WTC11 (cell line): ENCODE results near the gene ADAM30. TPM values are rescaled to one million over a fixed set of nuclear protein-coding genes. Genes with fewer than 3 reads are reported as not detected.

Experiments used
- ATAC-seq: fragments of 200-7000 bp; cut with Tn5 transposase; 2 replicates; pipeline ENCODE4 v1.10.0; 2021; ENCODE audit warnings: mild to moderate bottlenecking, moderate library complexity
- CTCF ChIA-PET: fragments of 300-600 bp; sonication (Branson Sonifier 250); formaldehyde crosslinking; loops from one replicate; lab custom pipeline; 2021; ENCODE audit warnings: antibody characterized with exemption; lab: Charles Lee
- POLR2A ChIA-PET: fragments of 350-600 bp; sonication (Branson Sonifier 250); formaldehyde crosslinking; loops from one replicate; lab custom pipeline; 2021; ENCODE audit warnings: antibody characterized with exemption; lab: Charles Lee
- DNase-seq: peaks from one replicate; pipeline ENCODE4 v3.0.0; 2021; ENCODE audit warnings: low spot score
- H3K27ac Mint-ChIP-seq: 2 replicates; pipeline ENCODE4 v1.8.0; 2021; ENCODE audit warnings: mixed read lengths
- H3K27me3 Mint-ChIP-seq: 2 replicates; pipeline ENCODE4 v1.8.0; 2021; ENCODE audit warnings: low read depth, mild to moderate bottlenecking, moderate library complexity, mixed read lengths
- H3K36me3 Mint-ChIP-seq: 2 replicates; pipeline ENCODE4 v1.8.0; 2021; ENCODE audit warnings: mixed read lengths
- H3K4me1 Mint-ChIP-seq: 2 replicates; pipeline ENCODE4 v1.8.0; 2022; ENCODE audit warnings: mixed read lengths
- H3K4me3 Mint-ChIP-seq: 2 replicates; pipeline ENCODE4 v1.8.0; 2021; ENCODE audit warnings: mild to moderate bottlenecking, moderate library complexity, mixed read lengths
- H3K9me3 Mint-ChIP-seq: 2 replicates; pipeline ENCODE4 v1.8.0; 2021; ENCODE audit warnings: mixed read lengths
- ATF1 ChIP-seq: sonication (generic); formaldehyde crosslinking; IDR thresholded peaks from 2 replicates; pipeline ENCODE4 v1.8.1; 2023; ENCODE audit warnings: mild to moderate bottlenecking, moderate library complexity, missing genetic modification reagents
- CBFB ChIP-seq: sonication (generic); formaldehyde crosslinking; IDR thresholded peaks from 2 replicates; pipeline ENCODE4 v1.8.1; 2022; ENCODE audit warnings: mild to moderate bottlenecking, low read depth, missing genetic modification reagents
- CREM ChIP-seq: sonication (generic); formaldehyde crosslinking; IDR thresholded peaks from 2 replicates; pipeline ENCODE4 v1.8.1; 2022; ENCODE audit warnings: mild to moderate bottlenecking, missing genetic modification reagents, moderate library complexity
- E2F4 ChIP-seq: sonication (generic); formaldehyde crosslinking; IDR thresholded peaks from 2 replicates; pipeline ENCODE4 v1.8.1; 2022; ENCODE audit warnings: low read depth, mild to moderate bottlenecking, moderate library complexity, missing genetic modification reagents, borderline replicate concordance
- GRHL2 ChIP-seq: fragments of 250-450 bp; sonication (Bioruptor Pico); IDR thresholded peaks from 2 replicates; pipeline ENCODE4 v1.8.0; 2022; ENCODE audit warnings: mild to moderate bottlenecking, moderate library complexity; ENCODE audit not compliant: insufficient replicate concordance, severe bottlenecking
- JAZF1 ChIP-seq: fragments of 250-450 bp; sonication (Bioruptor Pico); IDR thresholded peaks from 2 replicates; pipeline ENCODE4 v1.9.0; 2021; ENCODE audit warnings: moderate library complexity, mild to moderate bottlenecking, inconsistent platforms
- MLX ChIP-seq: sonication (generic); formaldehyde crosslinking; IDR thresholded peaks from 2 replicates; pipeline ENCODE4 v1.8.1; 2023; ENCODE audit warnings: mild to moderate bottlenecking, missing genetic modification reagents, moderate library complexity
- NFATC4 ChIP-seq: fragments of 250-450 bp; sonication (Bioruptor Pico); IDR thresholded peaks from 2 replicates; pipeline ENCODE4 v1.9.0; 2021; ENCODE audit warnings: mild to moderate bottlenecking
- NFYB ChIP-seq: sonication (generic); formaldehyde crosslinking; conservative IDR thresholded peaks from 2 replicates; pipeline ENCODE4 v1.8.0; 2022; ENCODE audit warnings: low read depth, missing genetic modification reagents
- NR1H2 ChIP-seq: sonication (generic); formaldehyde crosslinking; IDR thresholded peaks from 2 replicates; pipeline ENCODE4 v1.9.0; 2021; ENCODE audit warnings: mild to moderate bottlenecking, moderate library complexity, missing genetic modification reagents
- PREB ChIP-seq: sonication (generic); formaldehyde crosslinking; IDR thresholded peaks from 2 replicates; pipeline ENCODE4 v1.8.1; 2022; ENCODE audit warnings: mild to moderate bottlenecking, missing genetic modification reagents, moderate library complexity, borderline replicate concordance
- TCF7 ChIP-seq: sonication (generic); formaldehyde crosslinking; IDR thresholded peaks from 2 replicates; pipeline ENCODE4 v1.8.0; 2022; ENCODE audit warnings: mild to moderate bottlenecking, low read depth, missing genetic modification reagents, moderate library complexity
- TEAD4 ChIP-seq: sonication (generic); formaldehyde crosslinking; IDR thresholded peaks from 2 replicates; pipeline ENCODE4 v1.8.0; 2022; ENCODE audit warnings: mild to moderate bottlenecking, missing genetic modification reagents
- ZBTB21 ChIP-seq: sonication (generic); formaldehyde crosslinking; IDR thresholded peaks from 2 replicates; pipeline ENCODE4 v1.8.1; 2023; ENCODE audit warnings: mild to moderate bottlenecking, missing genetic modification reagents, borderline replicate concordance
- ZNF232 ChIP-seq: sonication (generic); formaldehyde crosslinking; IDR thresholded peaks from 2 replicates; pipeline ENCODE4 v1.8.0; 2022; ENCODE audit warnings: mild to moderate bottlenecking, missing genetic modification reagents
- ZNF263 ChIP-seq: sonication (generic); formaldehyde crosslinking; IDR thresholded peaks from 2 replicates; pipeline ENCODE4 v1.8.1; 2022; ENCODE audit warnings: low read depth, mild to moderate bottlenecking, moderate library complexity, missing genetic modification reagents
- ZNF396 ChIP-seq: fragments of 250-450 bp; sonication (Bioruptor Pico); IDR thresholded peaks from 2 replicates; pipeline ENCODE4 v1.8.0; 2021; ENCODE audit warnings: mild to moderate bottlenecking, moderate library complexity, borderline replicate concordance
- ZNF423 ChIP-seq: fragments of 250-450 bp; sonication (Bioruptor Pico); IDR thresholded peaks from 2 replicates; pipeline ENCODE4 v2.1.2; 2022; ENCODE audit warnings: mild to moderate bottlenecking, moderate library complexity
- total RNA-seq: library from RNA; stranded (reverse); gene quantifications from 3 replicates; pipeline ENCODE4 v1.2.3, GENCODE V29; 2021
- TF ChIP-seq, protein P1 (sequence below): fragments of 250-450 bp; sonication (Bioruptor Pico); conservative IDR thresholded peaks from 2 replicates; pipeline ENCODE4 v1.9.0; 2021; ENCODE audit warnings: mild to moderate bottlenecking
- TF ChIP-seq, protein P2 (sequence below): sonication (generic); formaldehyde crosslinking; IDR thresholded peaks from 2 replicates; pipeline ENCODE4 v1.8.0; 2022; ENCODE audit warnings: mild to moderate bottlenecking, missing genetic modification reagents
- TF ChIP-seq, protein P3 (sequence below): sonication (generic); formaldehyde crosslinking; IDR thresholded peaks from 2 replicates; pipeline ENCODE4 v1.8.0; 2023; ENCODE audit warnings: mild to moderate bottlenecking, missing genetic modification reagents
- TF ChIP-seq, protein P4 (sequence below): sonication (generic); formaldehyde crosslinking; IDR thresholded peaks from 2 replicates; pipeline ENCODE4 v1.8.0; 2023; ENCODE audit warnings: missing genetic modification reagents
- TF ChIP-seq, protein P5 (sequence below): fragments of 250-450 bp; sonication (Bioruptor Pico); IDR thresholded peaks from 2 replicates; pipeline ENCODE4 v2.1.2; 2022; ENCODE audit warnings: mild to moderate bottlenecking, moderate library complexity

The ADAM30 gene
- total RNA-seq, 1 experiment from 2014 or later, result not detected

DNA sequence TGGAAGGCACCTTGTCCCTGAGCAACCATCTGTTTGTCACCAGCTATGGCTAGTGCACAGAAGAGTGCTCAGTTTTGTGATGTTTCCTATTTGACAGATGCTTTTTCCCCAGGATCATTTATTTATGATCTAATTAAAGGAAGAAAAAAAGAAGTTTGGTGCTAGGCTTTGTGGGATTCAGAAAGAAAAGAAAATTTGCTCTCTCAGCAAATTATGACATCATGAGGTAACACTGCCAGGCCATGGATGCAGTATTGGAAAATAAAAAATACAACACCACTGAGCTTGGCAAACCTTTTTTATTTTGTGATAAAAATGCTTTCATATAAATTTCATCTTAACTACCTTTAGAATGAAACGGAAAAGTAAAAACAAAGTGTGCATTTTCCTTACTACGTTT is 15.5 kb upstream of the ADAM30 start:
- Mint-ChIP-seq H3K4me1 (peaks cover 11% of the 10 kb centered on the region), H3K27ac (no peak overlapping the region), H3K9me3 (no peaks in the 10 kb centered on the region), H3K36me3 (peaks cover 25% of the 10 kb centered on the region), H3K4me3 (no peak overlapping the region), H3K27me3 (no peaks in the 10 kb centered on the region)
- DNase-seq, result no peak
- CTCF ChIA-PET, result interaction anchor here (2.5 kb wide), 1 partner anchor 15 kb away, joined by 17 read pairs; the partner anchor contains the start of gene ADAM30
- ATAC-seq, result no peak
- POLR2A ChIA-PET, result no interaction called here
- TF ChIP-seq, protein P1, sequence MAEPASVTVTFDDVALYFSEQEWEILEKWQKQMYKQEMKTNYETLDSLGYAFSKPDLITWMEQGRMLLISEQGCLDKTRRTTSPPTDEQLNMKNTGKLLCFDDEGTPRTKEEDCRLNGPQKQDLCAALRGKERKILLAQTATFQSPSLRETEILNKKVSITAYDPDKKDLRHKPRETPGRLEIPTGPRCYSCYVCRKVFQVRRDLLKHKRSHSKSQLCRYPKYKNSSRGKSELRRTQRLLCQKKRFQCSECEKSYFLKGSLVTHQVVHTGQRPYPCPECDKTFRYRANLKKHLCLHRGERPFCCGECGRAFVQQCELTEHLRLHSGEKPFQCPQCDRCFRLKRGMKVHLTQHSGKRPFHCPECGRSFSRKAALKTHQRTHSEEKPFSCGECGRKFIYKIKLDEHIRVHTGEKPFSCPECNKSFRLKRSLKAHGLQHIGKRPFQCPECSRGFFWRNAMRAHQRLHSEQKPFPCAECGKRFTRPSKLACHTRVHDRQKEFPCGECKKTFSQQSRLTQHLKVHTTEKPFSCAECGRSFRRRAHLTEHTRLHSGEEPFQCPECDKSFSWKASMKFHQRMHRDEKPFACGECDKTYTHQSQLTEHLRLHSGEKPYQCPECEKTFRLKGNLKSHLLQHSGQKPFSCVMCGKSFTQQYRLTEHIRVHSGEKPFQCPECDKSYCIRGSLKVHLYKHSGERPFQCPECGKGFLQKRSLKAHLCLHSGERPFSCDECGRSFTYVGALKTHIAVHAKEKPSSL (CRISPR knock-in tag), result no peak
- TF ChIP-seq MLX, result no peak
- TF ChIP-seq TEAD4 (CRISPR knock-in tag), result no peak
- TF ChIP-seq, protein P2, sequence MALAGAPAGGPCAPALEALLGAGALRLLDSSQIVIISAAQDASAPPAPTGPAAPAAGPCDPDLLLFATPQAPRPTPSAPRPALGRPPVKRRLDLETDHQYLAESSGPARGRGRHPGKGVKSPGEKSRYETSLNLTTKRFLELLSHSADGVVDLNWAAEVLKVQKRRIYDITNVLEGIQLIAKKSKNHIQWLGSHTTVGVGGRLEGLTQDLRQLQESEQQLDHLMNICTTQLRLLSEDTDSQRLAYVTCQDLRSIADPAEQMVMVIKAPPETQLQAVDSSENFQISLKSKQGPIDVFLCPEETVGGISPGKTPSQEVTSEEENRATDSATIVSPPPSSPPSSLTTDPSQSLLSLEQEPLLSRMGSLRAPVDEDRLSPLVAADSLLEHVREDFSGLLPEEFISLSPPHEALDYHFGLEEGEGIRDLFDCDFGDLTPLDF (CRISPR knock-in tag), result no peak
- no peak for TF ChIP-seq NR1H2 (CRISPR knock-in tag)
- TF ChIP-seq, protein P3, sequence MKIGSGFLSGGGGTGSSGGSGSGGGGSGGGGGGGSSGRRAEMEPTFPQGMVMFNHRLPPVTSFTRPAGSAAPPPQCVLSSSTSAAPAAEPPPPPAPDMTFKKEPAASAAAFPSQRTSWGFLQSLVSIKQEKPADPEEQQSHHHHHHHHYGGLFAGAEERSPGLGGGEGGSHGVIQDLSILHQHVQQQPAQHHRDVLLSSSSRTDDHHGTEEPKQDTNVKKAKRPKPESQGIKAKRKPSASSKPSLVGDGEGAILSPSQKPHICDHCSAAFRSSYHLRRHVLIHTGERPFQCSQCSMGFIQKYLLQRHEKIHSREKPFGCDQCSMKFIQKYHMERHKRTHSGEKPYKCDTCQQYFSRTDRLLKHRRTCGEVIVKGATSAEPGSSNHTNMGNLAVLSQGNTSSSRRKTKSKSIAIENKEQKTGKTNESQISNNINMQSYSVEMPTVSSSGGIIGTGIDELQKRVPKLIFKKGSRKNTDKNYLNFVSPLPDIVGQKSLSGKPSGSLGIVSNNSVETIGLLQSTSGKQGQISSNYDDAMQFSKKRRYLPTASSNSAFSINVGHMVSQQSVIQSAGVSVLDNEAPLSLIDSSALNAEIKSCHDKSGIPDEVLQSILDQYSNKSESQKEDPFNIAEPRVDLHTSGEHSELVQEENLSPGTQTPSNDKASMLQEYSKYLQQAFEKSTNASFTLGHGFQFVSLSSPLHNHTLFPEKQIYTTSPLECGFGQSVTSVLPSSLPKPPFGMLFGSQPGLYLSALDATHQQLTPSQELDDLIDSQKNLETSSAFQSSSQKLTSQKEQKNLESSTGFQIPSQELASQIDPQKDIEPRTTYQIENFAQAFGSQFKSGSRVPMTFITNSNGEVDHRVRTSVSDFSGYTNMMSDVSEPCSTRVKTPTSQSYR (CRISPR knock-in tag), result no peak
- TF ChIP-seq ZNF396, result no peak
- no peak for TF ChIP-seq ZNF423 (CRISPR knock-in tag)
- no peak for TF ChIP-seq TCF7 (CRISPR knock-in tag)
- no peak for TF ChIP-seq E2F4 (CRISPR knock-in tag)

DNA sequence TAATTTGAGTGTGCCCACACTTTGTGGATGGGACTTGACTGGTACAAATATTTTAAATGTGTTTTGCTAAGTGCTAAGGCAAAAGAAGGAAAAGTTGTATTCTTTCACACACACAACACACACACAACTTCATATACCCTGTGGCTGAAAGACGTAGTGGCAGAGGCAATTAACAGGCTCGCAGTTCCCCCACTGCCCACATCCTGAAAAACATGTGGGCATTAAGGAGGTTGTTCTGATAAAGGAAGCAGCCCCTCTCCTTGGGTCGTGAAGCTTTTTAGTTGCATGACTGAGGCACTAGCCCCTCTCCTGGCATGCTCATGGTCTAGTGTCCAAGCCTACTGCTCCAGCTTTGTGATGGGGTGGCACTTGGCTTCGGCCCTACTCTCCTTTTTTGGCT is 14.3 kb upstream of the ADAM30 start:
- Mint-ChIP-seq H3K4me1 (peaks cover 11% of the 10 kb centered on the region), H3K4me3 (no peak overlapping the region), H3K9me3 (no peaks in the 10 kb centered on the region), H3K27me3 (no peaks in the 10 kb centered on the region; the same call in 1 of the 2 replicates), H3K27ac (no peak overlapping the region), H3K36me3 (peaks cover 13% of the 10 kb centered on the region)
- CTCF ChIA-PET, result interaction anchor here (0.8 to 2.5 kb wide), 2 partner anchors 14 to 66 kb away, joined by 3 to 17 read pairs; partner anchors contain the start of gene ADAM30
- ATAC-seq (peak; percentile 26; the same call in 1 of the 2 replicates), DNase-seq (no peak)
- POLR2A ChIA-PET, result no interaction called here
- TF ChIP-seq CBFB (no peak), ZNF263 (CRISPR knock-in tag) (no peak), NFYB (no peak), NFATC4 (CRISPR knock-in tag) (no peak), JAZF1 (CRISPR knock-in tag) (no peak), ATF1 (no peak), TEAD4 (CRISPR knock-in tag) (no peak), CREM (no peak), ZNF232 (CRISPR knock-in tag) (no peak), ZBTB21 (CRISPR knock-in tag) (no peak), PREB (CRISPR knock-in tag) (no peak), GRHL2 (no peak)
- TF ChIP-seq, protein P4, sequence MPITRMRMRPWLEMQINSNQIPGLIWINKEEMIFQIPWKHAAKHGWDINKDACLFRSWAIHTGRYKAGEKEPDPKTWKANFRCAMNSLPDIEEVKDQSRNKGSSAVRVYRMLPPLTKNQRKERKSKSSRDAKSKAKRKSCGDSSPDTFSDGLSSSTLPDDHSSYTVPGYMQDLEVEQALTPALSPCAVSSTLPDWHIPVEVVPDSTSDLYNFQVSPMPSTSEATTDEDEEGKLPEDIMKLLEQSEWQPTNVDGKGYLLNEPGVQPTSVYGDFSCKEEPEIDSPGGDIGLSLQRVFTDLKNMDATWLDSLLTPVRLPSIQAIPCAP (CRISPR knock-in tag), result no peak
- TF ChIP-seq, protein P5, sequence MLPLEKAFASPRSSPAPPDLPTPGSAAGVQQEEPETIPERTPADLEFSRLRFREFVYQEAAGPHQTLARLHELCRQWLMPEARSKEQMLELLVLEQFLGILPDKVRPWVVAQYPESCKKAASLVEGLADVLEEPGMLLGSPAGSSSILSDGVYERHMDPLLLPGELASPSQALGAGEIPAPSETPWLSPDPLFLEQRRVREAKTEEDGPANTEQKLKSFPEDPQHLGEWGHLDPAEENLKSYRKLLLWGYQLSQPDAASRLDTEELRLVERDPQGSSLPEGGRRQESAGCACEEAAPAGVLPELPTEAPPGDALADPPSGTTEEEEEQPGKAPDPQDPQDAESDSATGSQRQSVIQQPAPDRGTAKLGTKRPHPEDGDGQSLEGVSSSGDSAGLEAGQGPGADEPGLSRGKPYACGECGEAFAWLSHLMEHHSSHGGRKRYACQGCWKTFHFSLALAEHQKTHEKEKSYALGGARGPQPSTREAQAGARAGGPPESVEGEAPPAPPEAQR (CRISPR knock-in tag), result no peak
